BE2C (cell line): ENCODE data around the gene PLA2G2D. TPM values are rescaled to one million over a fixed set of nuclear protein-coding genes. Genes with fewer than 3 reads are reported as not detected.
A peak's percentile ranks its signal among the peaks of the same experiment; 100 is the strongest.

ENCODE experiments used
- DNase-seq: peaks from one replicate; pipeline ENCODE4 v3.0.0-alpha.2; 2020
- H3K27me3 ChIP-seq: fragments of 250-450 bp; sonication (Bioruptor Pico); 2 replicates; pipeline ENCODE4 v1.5.1; 2020; ENCODE audit warnings: mild to moderate bottlenecking
- H3K36me3 ChIP-seq: fragments of 250-450 bp; sonication (Bioruptor Pico); 2 replicates; pipeline ENCODE4 v1.5.1; 2020; ENCODE audit warnings: mild to moderate bottlenecking
- H3K4me1 ChIP-seq: fragments of 250-450 bp; sonication (Bioruptor Pico); 2 replicates; pipeline ENCODE4 v1.5.1; 2020
- H3K4me3 ChIP-seq: 2 replicates; pipeline ENCODE4 v1.5.1; 2011; ENCODE audit warnings: low read depth, low read length
- H3K9me3 ChIP-seq: fragments of 250-450 bp; sonication (Bioruptor Pico); 2 replicates; pipeline ENCODE4 v1.5.1; 2020
- CTCF ChIP-seq: IDR thresholded peaks from 2 replicates; pipeline ENCODE4 v1.5.1; 2012; ENCODE audit warnings: mild to moderate bottlenecking, low read depth, low read length
- polyA plus RNA-seq: library from polyadenylated mRNA; unstranded; fragments of >200 nt; gene quantifications from one replicate; pipeline ENCODE4 v1.2.1, GENCODE V29; 2012; ENCODE audit warnings: low read depth, missing spikeins; ENCODE audit not compliant: insufficient read length, insufficient read depth

The PLA2G2D gene
- 0.26 TPM for polyA plus RNA-seq

GRCh38 chr1:20119347-20119746, at the start of gene PLA2G2D:
TSS of gene PLA2G2D (minus strand) at chr1:20119536. CDS start at chr1:20119498, 38 bp downstream.
- H3K4me3 ChIP-seq: no peak within 1 kb of the TSS
- H3K27me3 ChIP-seq: peaks cover 5% of the 10 kb centered on the region; the same call in 1 of the 2 replicates
- H3K36me3 ChIP-seq: no peaks in the 10 kb centered on the region
- H3K9me3 ChIP-seq: no peaks in the 10 kb centered on the region
- DNase-seq: no peak
- TF ChIP-seq CTCF: no peak
- H3K4me1 ChIP-seq: no peaks in the 10 kb centered on the region

GRCh38 chr1:20168564-20169491, 49.5 kb upstream of the PLA2G2D start:
- Histone ChIP-seq H3K4me3 (no peak overlapping the region), H3K36me3 (no peaks in the 10 kb centered on the region), H3K4me1 (no peaks in the 10 kb centered on the region), H3K9me3 (no peaks in the 10 kb centered on the region), H3K27me3 (no peaks in the 10 kb centered on the region)
- DNase-seq: no peak
- no peak for TF ChIP-seq CTCF

- no peak for DNase-seq
- Histone ChIP-seq H3K27me3 (no peaks in the 10 kb centered on the region), H3K36me3 (no peaks in the 10 kb centered on the region), H3K4me1 (no peaks in the 10 kb centered on the region), H3K9me3 (no peaks in the 10 kb centered on the region), H3K4me3 (no peak overlapping the region)
- TF ChIP-seq CTCF: no peak
Observed at GRCh38 chr1:20167126-20167525, 47.8 kb upstream of the PLA2G2D start.

GRCh38 chr1:20166051-20166450, 46.7 kb upstream of the PLA2G2D start:
- TF ChIP-seq CTCF: no peak
- Histone ChIP-seq H3K9me3 (no peaks in the 10 kb centered on the region), H3K4me1 (no peaks in the 10 kb centered on the region), H3K27me3 (no peaks in the 10 kb centered on the region), H3K36me3 (no peaks in the 10 kb centered on the region), H3K4me3 (no peak overlapping the region)
- DNase-seq: no peak

- no peaks in the 10 kb centered on the region for H3K9me3 ChIP-seq
- H3K36me3 ChIP-seq: no peaks in the 10 kb centered on the region
- no peak overlapping the region for H3K4me3 ChIP-seq
- no peaks in the 10 kb centered on the region for H3K27me3 ChIP-seq
- TF ChIP-seq CTCF: peak; percentile 51
- H3K4me1 ChIP-seq: no peaks in the 10 kb centered on the region
- no peak for DNase-seq
Observed at GRCh38 chr1:20165522-20165951, 46.2 kb upstream of the PLA2G2D start.

- Histone ChIP-seq H3K4me1 (no peaks in the 10 kb centered on the region), H3K9me3 (no peaks in the 10 kb centered on the region), H3K36me3 (no peaks in the 10 kb centered on the region), H3K4me3 (no peak overlapping the region), H3K27me3 (no peaks in the 10 kb centered on the region)
- DNase-seq: no peak
- no peak for TF ChIP-seq CTCF
Observed at GRCh38 chr1:20164694-20165202, 45.4 kb upstream of the PLA2G2D start.
